ENCODE data around the gene TAF9. TPM values are rescaled to one million over a fixed set of nuclear protein-coding genes. Genes with fewer than 3 reads are reported as not detected.

Gene TAF9
- total and polyA plus RNA-seq, 4 donors = 37.3 to 56.7 (median 45.2) TPM

DNA sequence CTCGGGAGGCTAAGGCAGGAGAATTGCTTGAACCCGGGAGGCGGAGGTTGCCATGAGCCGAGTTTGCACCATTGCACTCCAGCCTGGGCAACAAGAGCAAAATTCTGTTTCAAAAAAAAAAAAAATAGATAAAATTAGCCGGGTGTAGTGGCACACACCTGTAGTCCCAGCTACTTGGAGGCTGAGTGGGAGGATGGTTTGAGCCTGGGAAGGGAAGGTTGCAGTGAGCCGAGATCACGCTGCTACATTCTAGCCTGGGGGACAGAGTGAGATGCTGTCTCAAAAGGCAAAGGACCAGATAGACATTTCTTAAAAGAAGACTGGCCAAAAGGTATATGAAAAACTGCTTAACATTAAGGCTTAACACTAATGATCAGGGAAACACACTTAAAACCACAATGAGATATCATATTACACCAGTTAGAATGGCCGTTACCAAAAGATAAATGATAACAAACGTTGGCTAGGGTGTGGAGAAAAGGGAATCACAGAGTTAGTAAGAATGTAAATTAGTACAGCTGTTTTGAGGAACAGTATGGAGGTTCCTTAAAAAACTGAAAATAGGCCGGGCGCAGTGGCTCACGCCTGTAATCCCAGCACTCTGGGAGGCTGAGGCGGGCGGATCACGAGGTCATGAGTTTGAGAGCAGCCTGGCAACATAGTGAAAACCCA lies 35.5 kb upstream of the TAF9 start:
- Histone ChIP-seq H3K27ac (ENCODE audit: low read depth in 1 of 2, low read length in 1 of 2) (no peak overlapping the region), H3K36me3 (ENCODE audit: control insufficient read depth in 4 of 4, insufficient read depth in 4 of 4, low read length in 4 of 4) (peaks cover 12 to 30% (median 20%) of the 10 kb centered on the region in 4 donors)
- 79 to 90% methylated on average over 15 of the region's 15 CpGs for WGBS, 2 donors

DNA sequence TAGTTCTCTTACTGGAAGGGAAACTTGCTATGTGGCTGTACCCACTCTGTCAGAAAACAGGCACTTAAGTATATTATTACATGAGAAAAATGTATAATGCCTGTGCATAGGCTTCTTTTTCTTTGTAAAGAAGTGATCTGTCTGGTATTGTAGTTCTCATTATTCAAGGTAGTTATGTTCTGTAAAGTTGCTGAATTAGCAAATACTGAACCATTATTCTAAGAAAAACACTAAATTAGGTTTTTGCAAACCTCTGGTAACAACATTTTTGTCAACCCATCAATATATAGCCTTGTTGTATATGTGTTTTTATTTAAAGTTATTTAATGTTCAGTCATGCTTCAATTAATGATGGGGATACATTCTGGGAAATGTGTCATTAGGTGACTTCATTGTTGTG lies 9.1 kb upstream of the TAF9 start:
- Histone ChIP-seq H3K27me3 (ENCODE audit: control insufficient read depth in 3 of 3, insufficient read depth in 3 of 3, low read length in 2 of 3) (no peaks in the 10 kb centered on the region), H3K9ac (ENCODE audit: insufficient read depth in 1 of 2, low read length in 2 of 2) (no peak overlapping the region), H3K27ac (ENCODE audit: low read depth in 1 of 2, low read length in 1 of 2) (no peak overlapping the region), H3K4me1 (ENCODE audit: control insufficient read depth in 5 of 5, insufficient read depth in 5 of 5, low read length in 5 of 5) (no peaks in the 10 kb centered on the region), H3K9me3 (ENCODE audit: control insufficient read depth in 4 of 4, insufficient read depth in 3 of 4, low read length in 3 of 4) (no peaks in the 10 kb centered on the region), H3K36me3 (ENCODE audit: control insufficient read depth in 4 of 4, insufficient read depth in 4 of 4, low read length in 4 of 4) (peaks cover 0 to 17% (median 15%) of the 10 kb centered on the region in 4 donors), H3K4me3 (no peak overlapping the region)
- TF ChIP-seq, protein P1, sequence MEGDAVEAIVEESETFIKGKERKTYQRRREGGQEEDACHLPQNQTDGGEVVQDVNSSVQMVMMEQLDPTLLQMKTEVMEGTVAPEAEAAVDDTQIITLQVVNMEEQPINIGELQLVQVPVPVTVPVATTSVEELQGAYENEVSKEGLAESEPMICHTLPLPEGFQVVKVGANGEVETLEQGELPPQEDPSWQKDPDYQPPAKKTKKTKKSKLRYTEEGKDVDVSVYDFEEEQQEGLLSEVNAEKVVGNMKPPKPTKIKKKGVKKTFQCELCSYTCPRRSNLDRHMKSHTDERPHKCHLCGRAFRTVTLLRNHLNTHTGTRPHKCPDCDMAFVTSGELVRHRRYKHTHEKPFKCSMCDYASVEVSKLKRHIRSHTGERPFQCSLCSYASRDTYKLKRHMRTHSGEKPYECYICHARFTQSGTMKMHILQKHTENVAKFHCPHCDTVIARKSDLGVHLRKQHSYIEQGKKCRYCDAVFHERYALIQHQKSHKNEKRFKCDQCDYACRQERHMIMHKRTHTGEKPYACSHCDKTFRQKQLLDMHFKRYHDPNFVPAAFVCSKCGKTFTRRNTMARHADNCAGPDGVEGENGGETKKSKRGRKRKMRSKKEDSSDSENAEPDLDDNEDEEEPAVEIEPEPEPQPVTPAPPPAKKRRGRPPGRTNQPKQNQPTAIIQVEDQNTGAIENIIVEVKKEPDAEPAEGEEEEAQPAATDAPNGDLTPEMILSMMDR (IDR thresholded peaks at IDR 0.05; ENCODE audit: control extremely low read depth, extremely low read depth) = no peak
- no peak for DNase-seq
- ATAC-seq (ENCODE audit: insufficient read depth, low FRiP score) = no peak

More for the DNA sequence above, 35.5 kb upstream of the TAF9 start:
- Histone ChIP-seq H3K9ac (ENCODE audit: insufficient read depth in 1 of 2, low read length in 2 of 2) (no peak overlapping the region), H3K9me3 (ENCODE audit: control insufficient read depth in 4 of 4, insufficient read depth in 3 of 4, low read length in 3 of 4) (peaks cover 0 to 2% (median 0%) of the 10 kb centered on the region in 4 donors), H3K4me3 (no peak overlapping the region), H3K4me1 (ENCODE audit: control insufficient read depth in 5 of 5, insufficient read depth in 5 of 5, low read length in 5 of 5) (no peaks in the 10 kb centered on the region), H3K27me3 (ENCODE audit: control insufficient read depth in 3 of 3, insufficient read depth in 3 of 3, low read length in 2 of 3) (no peaks in the 10 kb centered on the region)
- no peak for ATAC-seq (ENCODE audit: insufficient read depth, low FRiP score)
- TF ChIP-seq, protein P1 (IDR thresholded peaks at IDR 0.05; ENCODE audit: control extremely low read depth, extremely low read depth) = no peak
- DNase-seq = no peak

DNA sequence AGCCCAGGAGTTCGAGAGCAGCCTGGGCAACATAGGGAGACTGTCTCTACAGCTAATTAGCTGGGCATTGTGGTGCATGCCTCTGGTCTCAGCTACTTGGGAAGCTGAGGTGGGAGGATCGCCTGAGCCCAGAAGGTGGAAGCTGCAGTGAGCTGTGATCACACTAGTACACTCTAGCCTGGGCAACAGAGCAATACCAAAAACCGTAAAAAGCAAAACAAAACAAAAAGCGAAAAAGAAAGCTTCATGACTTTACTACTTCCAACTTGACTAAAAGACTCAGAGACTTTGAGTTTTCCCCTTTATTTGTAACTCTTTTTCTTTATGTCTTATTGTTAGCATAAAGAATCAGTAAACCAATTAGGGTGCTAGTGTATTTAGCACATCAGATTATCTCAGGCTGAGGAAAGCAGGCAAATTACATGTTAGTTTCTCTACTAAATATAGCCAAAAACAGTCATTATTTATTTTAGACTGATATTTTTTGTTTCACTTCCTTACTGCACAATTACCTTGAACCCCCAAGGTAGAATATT lies 5.7 kb upstream of the TAF9 start:
- H3K27me3 ChIP-seq (ENCODE audit: control insufficient read depth in 3 of 3, insufficient read depth in 3 of 3, low read length in 2 of 3) = no peaks in the 10 kb centered on the region
- ATAC-seq (ENCODE audit: insufficient read depth, low FRiP score) (no peak), DNase-seq (no peak)
- 96% methylated on average over 4 of the region's 4 CpGs for WGBS, 2 donors
- TF ChIP-seq, protein P1 (IDR thresholded peaks at IDR 0.05; ENCODE audit: control extremely low read depth, extremely low read depth) = no peak
- no peak overlapping the region for H3K9ac ChIP-seq (ENCODE audit: insufficient read depth in 1 of 2, low read length in 2 of 2)
- peaks cover 0 to 10% (median 7%) of the 10 kb centered on the region in 4 donors for H3K36me3 ChIP-seq (ENCODE audit: control insufficient read depth in 4 of 4, insufficient read depth in 4 of 4, low read length in 4 of 4)
- peaks cover 0 to 9% (median 4%) of the 10 kb centered on the region in 5 donors for H3K4me1 ChIP-seq (ENCODE audit: control insufficient read depth in 5 of 5, insufficient read depth in 5 of 5, low read length in 5 of 5)
- H3K27ac ChIP-seq (ENCODE audit: low read depth in 1 of 2, low read length in 1 of 2) = no peak overlapping the region
- no peaks in the 10 kb centered on the region for H3K9me3 ChIP-seq (ENCODE audit: control insufficient read depth in 4 of 4, insufficient read depth in 3 of 4, low read length in 3 of 4)
- H3K4me3 ChIP-seq = no peak overlapping the region

Data from lung (tissue), 12 donors.